GM19455 (cell line): ENCODE results near the gene EFHC2.

ENCODE experiments used
- ATAC-seq: cut with Tn5 transposase; IDR thresholded peaks from one replicate; pipeline ENCODE4 v1.9.1; 2021; ENCODE audit not compliant: unreplicated experiment

The EFHC2 gene

GRCh38 chrX:44155126-44155525 is 188.3 kb downstream of the EFHC2 start:
- no peak for ATAC-seq

GRCh38 chrX:44152852-44153251 is 190.6 kb downstream of the EFHC2 start:
- ATAC-seq, result no peak

GRCh38 chrX:44147130-44147529 is 196.3 kb downstream of the EFHC2 start:
- no peak for ATAC-seq

GRCh38 chrX:44144177-44144945 is 199.1 kb downstream of the EFHC2 start:
- no peak for ATAC-seq

- ATAC-seq, result no peak
These were observed 200.3 kb downstream of the EFHC2 start for GRCh38 chrX:44143061-44143602.

- ATAC-seq, result no peak
These were observed 213.3 kb downstream of the EFHC2 start for GRCh38 chrX:44130189-44130588.

GRCh38 chrX:44113337-44113736 is 230.1 kb downstream of the EFHC2 start:
- ATAC-seq, result no peak

GRCh38 chrX:44106864-44107263 is 236.6 kb downstream of the EFHC2 start:
- ATAC-seq, result no peak

- ATAC-seq, result no peak
These were observed 238.1 kb downstream of the EFHC2 start for GRCh38 chrX:44105228-44105913.

GRCh38 chrX:44104699-44105098 is 238.8 kb downstream of the EFHC2 start:
- ATAC-seq, result no peak

- no peak for ATAC-seq
These were observed 242.2 kb downstream of the EFHC2 start for GRCh38 chrX:44101281-44101680.

GRCh38 chrX:44099366-44099765 is 244.1 kb downstream of the EFHC2 start:
- ATAC-seq, result no peak
